B cell (primary cell): Measurements from ENCODE around the gene UBR1. TPM values are rescaled to one million over a fixed set of nuclear protein-coding genes. Genes with fewer than 3 reads are reported as not detected.
"Not testable (repeated sequence)": the region's sequence is repeated elsewhere in the genome, so short reads cannot be mapped to it uniquely, and the experiment has no call there.

ENCODE experiments used
- ATAC-seq: fragments of 200-7000 bp; cut with Tn5 transposase; one replicate; pipeline ENCODE4 v1.10.0; 2021; ENCODE audit warnings: low read depth, mild to moderate bottlenecking, moderate number of reproducible peaks, moderate library complexity
- CTCF ChIA-PET: fragments of 350-600 bp; sonication (Branson Sonifier 250); formaldehyde crosslinking; loops from one replicate; lab custom pipeline; 2021; ENCODE audit warnings: antibody characterized with exemption, inconsistent platforms; lab: Charles Lee
- POLR2A ChIA-PET: fragments of 350-600 bp; sonication (Branson Sonifier 250); formaldehyde crosslinking; loops from one replicate; lab custom pipeline; 2021; ENCODE audit warnings: antibody characterized with exemption; lab: Charles Lee
- DNase-seq: peaks from one replicate; pipeline ENCODE4 v3.0.0; 2013
- H2AFZ ChIP-seq: 2 replicates; pipeline ENCODE4 v1.6.1; 2012; ENCODE audit warnings: mild to moderate bottlenecking, low read depth, low read length; ENCODE audit not compliant: insufficient read depth, poor library complexity, severe bottlenecking
- H3K27ac ChIP-seq, 2 donors: 1 replicate in 1 of 2; 2 replicates in 1 of 2; pipeline ENCODE4 v1.5.1; 2012 to 2013; ENCODE audit warnings: low read length in 2 of 2, mild to moderate bottlenecking in 2 of 2, moderate library complexity in 1 of 2
- H3K27me3 ChIP-seq, 4 experiments: fragments of 200-600 bp in 1 of 4; sonication (generic) in 1 of 4; replicated peaks in 1 of 4; 1 replicate in 2 of 4; 2 replicates in 2 of 4; pipeline versions ENCODE4 v1.6.1 to v1.7.0; 2013 to 2016; ENCODE audit warnings: low read length in 3 of 4, mild to moderate bottlenecking in 2 of 4, mixed read lengths in 1 of 4, moderate library complexity in 1 of 4; ENCODE audit not compliant: insufficient read depth in 4 of 4, control insufficient read depth in 3 of 4; ENCODE audit errors: control extremely low read depth in 1 of 4
- H3K36me3 ChIP-seq, 2 experiments: replicated peaks in 1 of 2; 1 replicate in 1 of 2; 2 replicates in 1 of 2; pipeline versions ENCODE4 v1.6.1 to v1.7.1; 2013; ENCODE audit warnings: low read length in 1 of 2; ENCODE audit not compliant: insufficient read depth in 2 of 2, control insufficient read depth in 1 of 2; ENCODE audit errors: control extremely low read depth in 1 of 2, extremely low read depth in 1 of 2
- H3K4me1 ChIP-seq, 2 donors: fragments of 200-600 bp in 1 of 2; sonication (generic) in 1 of 2; 1 replicate in 1 of 2; 2 replicates in 1 of 2; pipeline versions ENCODE4 v1.5.1 to v1.6.1; 2013 to 2017; ENCODE audit warnings: low read length in 2 of 2; ENCODE audit not compliant: control insufficient read depth in 2 of 2, insufficient read depth in 2 of 2
- H3K4me2 ChIP-seq: replicated peaks from 2 replicates; pipeline ENCODE3; 2012; ENCODE audit warnings: mild to moderate bottlenecking, low read depth, low read length; ENCODE audit not compliant: poor library complexity, severe bottlenecking
- H3K4me3 ChIP-seq, 5 experiments: fragments of 200-600 bp in 1 of 5; sonication (generic) in 1 of 5; 1 replicate in 3 of 5; 2 replicates in 2 of 5; pipeline versions ENCODE4 v1.5.1 to v1.7.0; 2011 to 2016; ENCODE audit warnings: low read length in 4 of 5, mild to moderate bottlenecking in 4 of 5, low read depth in 2 of 5, control low read depth in 1 of 5, moderate library complexity in 1 of 5; ENCODE audit not compliant: insufficient read depth in 1 of 5; ENCODE audit errors: control extremely low read depth in 1 of 5, extremely low read depth in 1 of 5
- H3K79me2 ChIP-seq: fragments of 200-600 bp; sonication (generic); one replicate; pipeline ENCODE4 v1.6.0; 2016; ENCODE audit warnings: low read length; ENCODE audit not compliant: control insufficient read depth, insufficient read depth
- H3K9ac ChIP-seq: fragments of 200-600 bp; sonication (generic); 2 replicates; pipeline ENCODE4 v1.6.1; 2017; ENCODE audit warnings: mild to moderate bottlenecking, low read length, moderate library complexity
- H3K9me3 ChIP-seq, 3 donors: one replicate each; pipeline versions ENCODE4 v1.6.1 to v1.7.1; 2013; ENCODE audit warnings: low read length in 2 of 3; ENCODE audit not compliant: control insufficient read depth in 2 of 3, insufficient read depth in 1 of 3; ENCODE audit errors: control extremely low read depth in 1 of 3
- H4K20me1 ChIP-seq: 2 replicates; pipeline ENCODE4 v1.6.0; 2012; ENCODE audit warnings: mild to moderate bottlenecking, low read length; ENCODE audit not compliant: insufficient read depth, control insufficient read depth, poor library complexity, severe bottlenecking
- H3K27ac Mint-ChIP-seq: one replicate; pipeline ENCODE4 v1.8.0; 2021; ENCODE audit warnings: mixed read lengths
- H3K27me3 Mint-ChIP-seq: one replicate; pipeline ENCODE4 v1.8.0; 2021; ENCODE audit warnings: mixed read lengths
- H3K4me1 Mint-ChIP-seq: one replicate; pipeline ENCODE4 v1.8.0; 2021; ENCODE audit warnings: mixed read lengths
- H3K4me3 Mint-ChIP-seq: one replicate; pipeline ENCODE4 v1.8.0; 2021; ENCODE audit warnings: mixed read lengths
- H3K9me3 Mint-ChIP-seq: one replicate; pipeline ENCODE4 v1.8.0; 2022; ENCODE audit warnings: mixed read lengths; ENCODE audit not compliant: insufficient read depth
- CTCF ChIP-seq: fragments of 200-600 bp; IDR thresholded peaks from one replicate; pipeline ENCODE4 v1.8.0; 2022; ENCODE audit warnings: antibody characterized with exemption, mild to moderate bottlenecking
- EZH2 ChIP-seq: IDR thresholded peaks from 2 replicates; pipeline ENCODE4 v1.6.1; 2012; ENCODE audit warnings: borderline replicate concordance, low read depth, mild to moderate bottlenecking, moderate library complexity, low read length; ENCODE audit not compliant: insufficient read depth, poor library complexity, severe bottlenecking
- WGBS: methylation state at CpG from one replicate; pipeline ENCODE4 v1.1.5; 2013; ENCODE audit warnings: missing lambda C conversion rate; ENCODE audit not compliant: insufficient coverage; 5-methylcytosine and 5-hydroxymethylcytosine counted together
- intact Hi-C: fragments of 100-400 bp; cut with micrococcal nuclease; formaldehyde crosslinking; loops from one replicate; pipeline ENCODE4 v1.10.0; 2022
- polyA plus RNA-seq: library from polyadenylated mRNA; depleted of rRNA; stranded (reverse); fragments of >200 nt; gene quantifications from 2 replicates; pipeline ENCODE4 v1.2.3, GENCODE V29; 2012
- total RNA-seq, 2 donors: library from RNA; stranded (reverse); fragments of 120-200 nt in 1 of 2; gene quantifications; 1 replicate in 1 of 2; 2 replicates in 1 of 2; pipeline versions ENCODE4 v1.2.3 to v1.2.4, GENCODE V29; 2013 to 2022

UBR1 gene
- total and polyA plus RNA-seq, 2 donors (not counting 1 experiment from before 2014, with no cell fraction given): 9.7 to 66.7 TPM

- H3K36me3 ChIP-seq: peaks cover 5 to 62% of the 10 kb centered on the region in 2 experiments
These were observed 150.3 kb downstream of the UBR1 start for GRCh38 chr15:42955518-42955917.

GRCh38 chr15:42954291-42954690 lies 151.5 kb downstream of the UBR1 start:
- TF ChIP-seq CTCF (no peak), EZH2 (no peak)
- Histone ChIP-seq H3K4me2 (no peak overlapping the region), H2AFZ (no peak overlapping the region), H3K27me3 (no peaks in the 10 kb centered on the region), H3K4me1 (no peaks in the 10 kb centered on the region), H3K4me3 (no peak overlapping the region), H3K79me2 (no peaks in the 10 kb centered on the region), H3K27ac (no peak overlapping the region), H3K9me3 (peaks cover 0 to 3% (median 0%) of the 10 kb centered on the region in 3 donors), H3K9ac (no peak overlapping the region), H3K36me3 (peaks cover 3 to 57% of the 10 kb centered on the region in 2 experiments), H4K20me1 (no peaks in the 10 kb centered on the region)
- DNase-seq (no peak), ATAC-seq (no peak)
- no peaks in the 10 kb centered on the region for H3K27me3 Mint-ChIP-seq
- H3K4me3 Mint-ChIP-seq: no peak overlapping the region
- CTCF ChIA-PET: interaction anchor here (0.6 kb wide), 1 partner anchor 14 kb away, joined by 6 read pairs; no protein-coding TSS in a partner anchor
- intact Hi-C loops: no loop called here
- WGBS: 94% methylated on average over 3 of the region's 4 CpGs
- H3K4me1 Mint-ChIP-seq: no peaks in the 10 kb centered on the region
- H3K9me3 Mint-ChIP-seq: no peaks in the 10 kb centered on the region
- POLR2A ChIA-PET: no interaction called here
- H3K27ac Mint-ChIP-seq: no peak overlapping the region

More at GRCh38 chr15:42955518-42955917, 150.3 kb downstream of the UBR1 start:
- Mint-ChIP-seq H3K27me3 (no peaks in the 10 kb centered on the region), H3K4me3 (no peak overlapping the region), H3K9me3 (no peaks in the 10 kb centered on the region), H3K27ac (no peak overlapping the region), H3K4me1 (no peaks in the 10 kb centered on the region)
- ChIA-PET POLR2A (no interaction called here), CTCF (no interaction called here)
- H3K4me1 ChIP-seq: no peaks in the 10 kb centered on the region
- H3K79me2 ChIP-seq: no peaks in the 10 kb centered on the region
- ATAC-seq (no peak), DNase-seq (no peak)
- no peaks in the 10 kb centered on the region for H4K20me1 ChIP-seq
- intact Hi-C loops: no loop called here
- no peak overlapping the region for H3K9ac ChIP-seq
- no peak overlapping the region for H3K4me3 ChIP-seq
- no peak overlapping the region for H2AFZ ChIP-seq
- no peak overlapping the region for H3K27ac ChIP-seq
- TF ChIP-seq EZH2: no peak
- no peak for TF ChIP-seq CTCF
- no peak overlapping the region for H3K4me2 ChIP-seq
- H3K9me3 ChIP-seq: no peaks in the 10 kb centered on the region
- H3K27me3 ChIP-seq: no peaks in the 10 kb centered on the region

GRCh38 chr15:42948898-42949297 lies 156.9 kb downstream of the UBR1 start:
- DNase-seq, H3K4me2 ChIP-seq, intact Hi-C loops, H3K27me3 ChIP-seq, H3K4me1 Mint-ChIP-seq, H4K20me1 ChIP-seq, POLR2A ChIA-PET, CTCF ChIA-PET, H3K79me2 ChIP-seq, H3K27ac Mint-ChIP-seq, H3K9ac ChIP-seq, H3K4me1 ChIP-seq, H3K9me3 Mint-ChIP-seq, H3K27ac ChIP-seq, H3K4me3 ChIP-seq, H2AFZ ChIP-seq, H3K4me3 Mint-ChIP-seq, H3K9me3 ChIP-seq, ATAC-seq, H3K27me3 Mint-ChIP-seq: not testable (repeated sequence)
- WGBS: no CpG with 5 or more reads among the region's 3 CpGs
- peaks cover 0 to 62% of the 10 kb centered on the region in 2 experiments for H3K36me3 ChIP-seq
